Caco-2 (cell line): ENCODE data around the gene PRSS22. TPM values are rescaled to one million over a fixed set of nuclear protein-coding genes. Genes with fewer than 3 reads are reported as not detected.
A peak's percentile ranks its signal among the peaks of the same experiment; 100 is the strongest.

Experiments
- BruUV-seq: library from RNA; stranded (reverse); fragments of 400-500 nt; replicated peaks from 2 replicates; lab custom pipeline; 2021; lab: Mats Ljungman, UMichigan
- CTCF ChIA-PET: fragments of 300-600 bp; sonication (Branson Sonifier 250); formaldehyde crosslinking; loops from one replicate; lab custom pipeline; 2022; ENCODE audit warnings: antibody characterized with exemption; lab: Charles Lee
- POLR2A ChIA-PET: fragments of 300-600 bp; sonication (Branson Sonifier 250); formaldehyde crosslinking; loops from one replicate; lab custom pipeline; 2022; ENCODE audit warnings: antibody characterized with exemption; lab: Charles Lee
- DNase-seq, 2 experiments: peaks; one replicate each; pipeline versions ENCODE4 v3.0.0 to v3.0.0-alpha.2; 2020 to 2022
- H3K27me3 ChIP-seq: replicated peaks from 2 replicates; pipeline ENCODE4 v1.6.0; 2011; ENCODE audit warnings: low read length; ENCODE audit not compliant: control insufficient read depth, insufficient read depth
- H3K36me3 ChIP-seq: 2 replicates; pipeline ENCODE4 v1.5.1; 2011; ENCODE audit warnings: low read length; ENCODE audit not compliant: control insufficient read depth, insufficient read depth
- H3K4me1 ChIP-seq: fragments of 250-450 bp; sonication (Bioruptor Pico); 2 replicates; pipeline ENCODE4 v1.5.1; 2020; ENCODE audit warnings: mild to moderate bottlenecking
- H3K4me3 ChIP-seq: 2 replicates; pipeline ENCODE4 v1.5.1; 2011; ENCODE audit warnings: low read depth, mild to moderate bottlenecking, control low read depth, low read length
- H3K9me3 ChIP-seq: fragments of 250-450 bp; sonication (Bioruptor Pico); 2 replicates; pipeline ENCODE4 v1.5.1; 2020; ENCODE audit warnings: mild to moderate bottlenecking, moderate library complexity
- H3K27ac Mint-ChIP-seq: one replicate; pipeline ENCODE4 v1.8.0; 2022; ENCODE audit warnings: mixed read lengths; ENCODE audit not compliant: unreplicated experiment
- H3K27me3 Mint-ChIP-seq: one replicate; pipeline ENCODE4 v1.8.0; 2022; ENCODE audit warnings: mixed read lengths; ENCODE audit not compliant: insufficient read depth, unreplicated experiment
- H3K36me3 Mint-ChIP-seq: one replicate; pipeline ENCODE4 v1.8.0; 2022; ENCODE audit warnings: mild to moderate bottlenecking, mixed read lengths; ENCODE audit not compliant: insufficient read depth, unreplicated experiment
- H3K4me1 Mint-ChIP-seq: one replicate; pipeline ENCODE4 v1.8.0; 2022; ENCODE audit warnings: low read depth, mixed read lengths; ENCODE audit not compliant: unreplicated experiment
- H3K4me3 Mint-ChIP-seq: one replicate; pipeline ENCODE4 v1.8.0; 2022; ENCODE audit warnings: mild to moderate bottlenecking, moderate library complexity, mixed read lengths; ENCODE audit not compliant: unreplicated experiment
- H3K9me3 Mint-ChIP-seq: one replicate; pipeline ENCODE4 v1.8.0; 2022; ENCODE audit warnings: mixed read lengths; ENCODE audit not compliant: unreplicated experiment
- CTCF ChIP-seq, 2 experiments: fragments of 200-600 bp in 1 of 2; IDR thresholded peaks; 1 replicate in 1 of 2; 2 replicates in 1 of 2; pipeline versions ENCODE4 v1.5.1 to v1.8.0; 2011 to 2022; ENCODE audit warnings: antibody characterized with exemption in 1 of 2, control low read depth in 1 of 2, inconsistent platforms in 1 of 2, low read depth in 1 of 2, low read length in 1 of 2, mild to moderate bottlenecking in 1 of 2, moderate library complexity in 1 of 2; ENCODE audit not compliant: insufficient read depth in 1 of 2, severe bottlenecking in 1 of 2, unreplicated experiment in 1 of 2
- intact Hi-C: fragments of 100-400 bp; cut with micrococcal nuclease; formaldehyde crosslinking; loops from one replicate; pipeline ENCODE4 v1.10.0; 2022; ENCODE audit not compliant: unreplicated experiment
- total RNA-seq: library from RNA; stranded (reverse); gene quantifications from 2 replicates; pipeline ENCODE4 v1.2.3, GENCODE V29; 2022

Gene PRSS22
- total RNA-seq, 1 experiment from 2014 or later = 131 TPM

GRCh38 chr16:2899564-2900072, 41.6 kb upstream of the PRSS22 start:
- CTCF ChIA-PET = interaction anchor here (1.5 kb wide), 1 partner anchor 17 kb away, joined by 7 read pairs; the partner anchor contains the start of gene FLYWCH2
- Mint-ChIP-seq H3K36me3 (peaks cover 6% of the 10 kb centered on the region), H3K4me3 (no peak overlapping the region), H3K27me3 (no peaks in the 10 kb centered on the region), H3K27ac (no peak overlapping the region), H3K4me1 (peaks cover 5% of the 10 kb centered on the region), H3K9me3 (no peaks in the 10 kb centered on the region)
- Histone ChIP-seq H3K4me1 (peaks cover 25% of the 10 kb centered on the region), H3K27me3 (no peaks in the 10 kb centered on the region), H3K4me3 (no peak overlapping the region), H3K9me3 (no peaks in the 10 kb centered on the region), H3K36me3 (no peaks in the 10 kb centered on the region; the same call in 1 of the 2 replicates)
- DNase-seq = no peak
- no peak for TF ChIP-seq CTCF (IDR thresholded peaks at IDR 0.05; ENCODE audit: insufficient read depth in 1 of 2, low read depth in 1 of 2, low read length in 1 of 2, severe bottlenecking in 1 of 2, unreplicated experiment in 1 of 2)
- POLR2A ChIA-PET = interaction anchor here (0.6 to 1.3 kb wide), 4 partner anchors 12 to 46 kb away, joined by 4 to 7 read pairs (median 5); partner anchors contain the start of genes FLYWCH1 and FLYWCH2
- intact Hi-C loops = no loop called here
- BruUV-seq = no TSS peak

GRCh38 chr16:2898831-2899563, 41.0 kb upstream of the PRSS22 start:
- Mint-ChIP-seq H3K27me3 (no peaks in the 10 kb centered on the region), H3K4me1 (peaks cover 4% of the 10 kb centered on the region), H3K36me3 (peaks cover 3% of the 10 kb centered on the region), H3K9me3 (no peaks in the 10 kb centered on the region), H3K4me3 (peak overlapping the region; percentile 23), H3K27ac (peak overlapping the region; percentile 66)
- DNase-seq = peak; percentile 69 to 78
- ChIA-PET CTCF (interaction anchor here (0.6 to 1.5 kb wide), 2 partner anchors 16 to 22 kb away, joined by 3 to 7 read pairs; partner anchors contain the start of gene FLYWCH2), POLR2A (interaction anchor here (0.6 to 1.3 kb wide), 4 partner anchors 12 to 45 kb away, joined by 4 to 7 read pairs (median 5); partner anchors contain the start of genes FLYWCH1 and FLYWCH2)
- Histone ChIP-seq H3K27me3 (no peaks in the 10 kb centered on the region), H3K9me3 (no peaks in the 10 kb centered on the region), H3K4me1 (peaks cover 25% of the 10 kb centered on the region), H3K36me3 (no peaks in the 10 kb centered on the region; the same call in 1 of the 2 replicates), H3K4me3 (no peak overlapping the region)
- TF ChIP-seq CTCF (IDR thresholded peaks at IDR 0.05; ENCODE audit: insufficient read depth in 1 of 2, low read depth in 1 of 2, low read length in 1 of 2, severe bottlenecking in 1 of 2, unreplicated experiment in 1 of 2) = no peak
- no TSS peak for BruUV-seq
- intact Hi-C loops = no loop called here

- Histone ChIP-seq H3K4me1 (peaks cover 25% of the 10 kb centered on the region), H3K27me3 (no peaks in the 10 kb centered on the region), H3K4me3 (no peak overlapping the region), H3K9me3 (no peaks in the 10 kb centered on the region), H3K36me3 (no peaks in the 10 kb centered on the region; the same call in 1 of the 2 replicates)
- H3K4me1 Mint-ChIP-seq = no peaks in the 10 kb centered on the region
- H3K27ac Mint-ChIP-seq = no peak overlapping the region
- H3K4me3 Mint-ChIP-seq = no peak overlapping the region
- TF ChIP-seq CTCF (IDR thresholded peaks at IDR 0.05; ENCODE audit: insufficient read depth in 1 of 2, low read depth in 1 of 2, low read length in 1 of 2, severe bottlenecking in 1 of 2, unreplicated experiment in 1 of 2) = no peak
- DNase-seq = no peak
- CTCF ChIA-PET = interaction anchor here (1.2 kb wide), 1 partner anchor 14 kb away, joined by 4 read pairs; the partner anchor contains the start of gene FLYWCH2
- no peaks in the 10 kb centered on the region for H3K9me3 Mint-ChIP-seq
- intact Hi-C loops = no loop called here
- H3K27me3 Mint-ChIP-seq = no peaks in the 10 kb centered on the region
- no TSS peak for BruUV-seq
- no peaks in the 10 kb centered on the region for H3K36me3 Mint-ChIP-seq
- POLR2A ChIA-PET = interaction anchor here (0.6 kb wide), 1 partner anchor 27 kb away, joined by 3 read pairs; no protein-coding TSS in a partner anchor
Observed at GRCh38 chr16:2897110-2897509, 39.1 kb upstream of the PRSS22 start.
